ENCODE results near the gene USP30.
A peak's percentile ranks its signal among the peaks of the same experiment; 100 is the strongest.
"Not testable (repeated sequence)": the region's sequence is repeated elsewhere in the genome, so short reads cannot be mapped to it uniquely, and the experiment has no call there.

Gene USP30

GRCh38 chr12:109052414-109053323, at the start of gene USP30:
Gene USP30 (plus strand): TSS chr12:109052576. CDS start chr12:109052679, 103 bp downstream.
- peak within 1 kb of the TSS; percentile 93 for H3K27ac Mint-ChIP-seq

GRCh38 chr12:109004017-109004416, 48.4 kb upstream of the USP30 start:
- Mint-ChIP-seq H3K9me3 (ENCODE audit: low read depth) (no peaks in the 10 kb centered on the region), H3K27ac (no peak overlapping the region), H3K4me3 (no peak overlapping the region), H3K4me1 (ENCODE audit: low read depth) (no peaks in the 10 kb centered on the region), H3K27me3 (peaks cover 9% of the 10 kb centered on the region), H3K36me3 (no peaks in the 10 kb centered on the region)

More at GRCh38 chr12:109052414-109053323, at the start of gene USP30:
- peak within 1 kb of the TSS; percentile 91 for H3K4me3 Mint-ChIP-seq
- no peaks in the 10 kb centered on the region for H3K36me3 Mint-ChIP-seq
- no peaks in the 10 kb centered on the region for H3K27me3 Mint-ChIP-seq
- H3K9me3 Mint-ChIP-seq (ENCODE audit: low read depth), result no peaks in the 10 kb centered on the region
- peaks cover 18% of the 10 kb centered on the region for H3K4me1 Mint-ChIP-seq (ENCODE audit: low read depth)

GRCh38 chr12:109009766-109010165, 42.6 kb upstream of the USP30 start:
- H3K36me3 Mint-ChIP-seq, result no peaks in the 10 kb centered on the region
- peaks cover 14% of the 10 kb centered on the region for H3K27me3 Mint-ChIP-seq

DNA sequence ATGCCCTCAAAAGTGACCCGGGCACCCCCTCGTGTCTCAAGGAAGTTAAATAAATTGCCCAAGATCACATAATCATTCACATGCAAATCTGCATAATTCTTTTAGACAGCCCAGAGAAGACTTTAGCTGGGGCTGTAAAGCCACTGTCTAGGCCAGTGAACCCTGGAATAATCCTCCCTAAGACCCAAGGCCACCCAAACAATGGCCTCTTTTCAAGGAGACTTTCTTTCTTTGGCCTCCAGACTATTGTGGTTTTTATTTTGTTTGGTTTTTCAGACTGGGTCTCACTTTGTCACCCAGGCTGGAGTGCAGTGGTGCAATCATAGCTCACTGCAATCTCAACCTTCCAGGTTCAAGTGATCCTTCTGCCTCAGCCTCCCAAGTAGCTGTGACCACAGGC, 42.1 kb upstream of the USP30 start:
- Mint-ChIP-seq H3K4me1 (ENCODE audit: low read depth) (no peaks in the 10 kb centered on the region), H3K27ac (no peak overlapping the region), H3K27me3 (peaks cover 16% of the 10 kb centered on the region), H3K9me3 (ENCODE audit: low read depth) (no peaks in the 10 kb centered on the region), H3K36me3 (no peaks in the 10 kb centered on the region), H3K4me3 (no peak overlapping the region)

More at GRCh38 chr12:109009766-109010165, 42.6 kb upstream of the USP30 start:
- no peak overlapping the region for H3K27ac Mint-ChIP-seq
- H3K4me1 Mint-ChIP-seq (ENCODE audit: low read depth), result no peaks in the 10 kb centered on the region
- no peak overlapping the region for H3K4me3 Mint-ChIP-seq
- H3K9me3 Mint-ChIP-seq (ENCODE audit: low read depth), result no peaks in the 10 kb centered on the region

- no peaks in the 10 kb centered on the region for H3K9me3 Mint-ChIP-seq (ENCODE audit: low read depth)
- H3K27me3 Mint-ChIP-seq, result peaks cover 21% of the 10 kb centered on the region
- no peaks in the 10 kb centered on the region for H3K4me1 Mint-ChIP-seq (ENCODE audit: low read depth)
- H3K27ac Mint-ChIP-seq, result no peak overlapping the region
- no peaks in the 10 kb centered on the region for H3K36me3 Mint-ChIP-seq
- H3K4me3 Mint-ChIP-seq, result no peak overlapping the region
These were observed 37.2 kb upstream of the USP30 start for GRCh38 chr12:109014984-109015765.

DNA sequence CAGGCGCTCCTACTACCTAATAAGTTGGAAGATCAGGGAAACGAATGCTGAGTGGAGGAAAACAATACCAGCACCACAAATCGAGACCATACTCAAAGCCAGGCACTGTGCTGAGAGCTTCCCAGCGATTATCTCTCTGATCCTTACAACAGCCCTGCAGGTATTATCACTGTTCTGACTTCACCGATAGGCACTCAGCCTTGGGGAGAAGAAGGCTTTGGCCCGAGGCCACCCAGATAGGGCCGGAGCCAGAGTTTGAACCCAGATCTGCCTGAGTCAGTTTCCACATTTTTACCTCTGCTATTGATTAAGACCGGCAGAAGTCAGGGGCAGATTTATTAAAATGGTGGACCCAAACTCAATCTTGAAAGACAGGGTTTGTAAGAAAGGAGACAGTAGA, 36.4 kb upstream of the USP30 start:
- Mint-ChIP-seq H3K9me3 (ENCODE audit: low read depth) (no peaks in the 10 kb centered on the region), H3K4me1 (ENCODE audit: low read depth) (peaks cover 4% of the 10 kb centered on the region), H3K27ac (no peak overlapping the region), H3K27me3 (peaks cover 24% of the 10 kb centered on the region), H3K36me3 (no peaks in the 10 kb centered on the region), H3K4me3 (no peak overlapping the region)

DNA sequence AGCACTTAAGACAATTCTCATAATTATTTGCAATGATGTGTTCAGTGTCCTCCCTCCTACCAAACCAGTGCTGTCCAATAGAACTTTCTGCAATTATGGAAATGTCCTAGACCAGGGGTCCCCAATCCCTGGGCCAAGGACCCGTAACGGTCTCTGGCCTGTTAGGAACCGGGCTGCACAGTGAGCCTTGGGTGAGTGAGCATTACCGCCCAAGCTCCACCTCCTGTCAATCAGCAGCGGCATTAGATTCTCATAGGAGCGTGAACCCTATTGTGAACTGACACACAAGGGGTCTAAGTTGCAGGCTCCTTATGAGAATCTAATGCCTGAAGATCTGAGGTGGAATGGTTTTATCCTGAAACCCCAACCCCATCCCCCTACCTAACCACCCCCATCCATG, 35.4 kb upstream of the USP30 start:
- Mint-ChIP-seq H3K9me3 (ENCODE audit: low read depth) (no peaks in the 10 kb centered on the region), H3K27ac (no peak overlapping the region), H3K4me3 (no peak overlapping the region), H3K36me3 (no peaks in the 10 kb centered on the region), H3K4me1 (ENCODE audit: low read depth) (peaks cover 7% of the 10 kb centered on the region), H3K27me3 (peaks cover 25% of the 10 kb centered on the region)

DNA sequence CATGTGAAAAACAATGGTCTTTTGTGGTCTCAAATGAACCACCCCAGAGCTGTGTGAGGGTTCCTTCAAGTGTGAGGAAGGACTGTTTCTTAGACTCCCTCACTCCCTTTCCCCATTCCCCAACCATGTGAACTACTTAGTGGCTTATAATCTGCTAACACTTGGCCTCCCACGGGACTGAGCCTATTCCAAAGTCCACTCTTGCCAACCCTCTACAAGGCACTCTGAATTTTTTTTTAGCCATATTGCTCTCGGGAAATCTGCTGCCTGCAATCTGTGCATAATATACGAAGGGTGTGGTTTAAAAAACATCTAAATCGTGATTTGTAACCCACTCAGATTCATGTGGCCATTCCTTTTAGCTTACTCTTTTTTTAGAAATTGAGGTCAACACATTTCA, 34.1 kb upstream of the USP30 start:
- Mint-ChIP-seq H3K36me3 (no peaks in the 10 kb centered on the region), H3K27me3 (peaks cover 31% of the 10 kb centered on the region), H3K4me1 (ENCODE audit: low read depth) (peaks cover 7% of the 10 kb centered on the region), H3K9me3 (ENCODE audit: low read depth) (no peaks in the 10 kb centered on the region), H3K27ac (no peak overlapping the region), H3K4me3 (no peak overlapping the region)

- Mint-ChIP-seq H3K36me3 (no peaks in the 10 kb centered on the region), H3K4me1 (ENCODE audit: low read depth) (peaks cover 7% of the 10 kb centered on the region), H3K9me3 (ENCODE audit: low read depth) (no peaks in the 10 kb centered on the region), H3K27ac (no peak overlapping the region), H3K4me3 (no peak overlapping the region), H3K27me3 (peaks cover 27% of the 10 kb centered on the region)
These were observed 32.1 kb upstream of the USP30 start for GRCh38 chr12:109020146-109020795.

DNA sequence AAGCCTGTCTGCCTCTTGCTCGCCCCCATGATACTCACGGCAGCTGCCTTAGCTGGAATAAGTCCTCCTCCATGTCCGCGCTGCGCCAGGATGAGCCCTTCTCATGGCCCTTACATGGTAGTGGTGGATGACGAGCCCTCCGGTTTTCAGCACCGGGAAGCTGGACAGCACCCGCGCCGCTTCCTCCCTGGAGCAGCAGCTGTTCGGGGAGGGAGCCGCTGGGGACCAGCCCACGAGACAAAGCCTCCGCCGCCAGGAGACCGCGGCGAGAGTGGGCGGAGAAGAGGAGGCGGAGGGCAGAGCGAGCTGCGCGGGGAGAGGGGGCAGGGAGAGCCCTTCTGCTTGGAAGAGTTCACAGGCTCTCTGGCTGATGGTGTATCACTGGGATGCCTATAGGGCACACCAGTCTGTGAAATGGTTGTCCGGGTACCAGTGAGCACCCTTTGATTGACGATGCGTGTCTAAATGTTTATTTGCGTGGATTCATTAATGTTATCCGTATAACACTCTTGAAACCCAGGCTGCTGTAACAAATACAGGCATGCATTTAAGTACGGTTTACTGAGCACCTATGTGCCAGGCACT, 31.5 kb upstream of the USP30 start, which contains the start of gene SVOP:
TSS of gene SVOP (minus strand) at position 273 of the 585 bp plus-strand sequence. CDS start at position 73, 200 bp downstream.
- peaks cover 27% of the 10 kb centered on the region for H3K27me3 Mint-ChIP-seq
- peaks cover 7% of the 10 kb centered on the region for H3K4me1 Mint-ChIP-seq (ENCODE audit: low read depth)
- no peaks in the 10 kb centered on the region for H3K9me3 Mint-ChIP-seq (ENCODE audit: low read depth)
- H3K36me3 Mint-ChIP-seq, result no peaks in the 10 kb centered on the region
- no peak within 1 kb of the TSS for H3K4me3 Mint-ChIP-seq
- H3K27ac Mint-ChIP-seq, result no peak within 1 kb of the TSS

GRCh38 chr12:109027767-109028166, 24.6 kb upstream of the USP30 start:
- H3K4me3 Mint-ChIP-seq, result no peak overlapping the region
- no peaks in the 10 kb centered on the region for H3K36me3 Mint-ChIP-seq
- no peaks in the 10 kb centered on the region for H3K9me3 Mint-ChIP-seq (ENCODE audit: low read depth)
- no peaks in the 10 kb centered on the region for H3K4me1 Mint-ChIP-seq (ENCODE audit: low read depth)
- peaks cover 7% of the 10 kb centered on the region for H3K27me3 Mint-ChIP-seq
- no peak overlapping the region for H3K27ac Mint-ChIP-seq

DNA sequence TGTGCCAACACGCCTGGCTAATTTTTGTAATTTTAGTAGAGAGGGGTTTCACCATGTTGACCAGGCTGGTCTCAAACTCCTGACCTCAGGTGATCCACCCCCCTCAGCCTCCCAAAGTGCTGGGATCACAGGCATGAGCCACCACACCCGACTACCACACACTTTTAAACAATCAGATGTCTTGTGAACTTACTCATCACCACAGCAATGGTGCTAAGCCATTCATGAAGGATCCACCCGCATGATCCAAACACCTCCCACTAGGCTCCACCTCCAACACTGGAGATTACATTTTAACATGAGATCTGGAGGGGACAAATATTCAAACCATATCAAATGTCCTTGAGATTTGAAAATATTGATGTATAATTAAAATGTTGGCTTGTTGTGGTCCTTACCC, 23.8 kb upstream of the USP30 start:
- H3K4me3 Mint-ChIP-seq; H3K36me3 Mint-ChIP-seq; H3K27ac Mint-ChIP-seq; H3K4me1 Mint-ChIP-seq (ENCODE audit: low read depth); H3K9me3 Mint-ChIP-seq (ENCODE audit: low read depth); H3K27me3 Mint-ChIP-seq: not testable (repeated sequence)

DNA sequence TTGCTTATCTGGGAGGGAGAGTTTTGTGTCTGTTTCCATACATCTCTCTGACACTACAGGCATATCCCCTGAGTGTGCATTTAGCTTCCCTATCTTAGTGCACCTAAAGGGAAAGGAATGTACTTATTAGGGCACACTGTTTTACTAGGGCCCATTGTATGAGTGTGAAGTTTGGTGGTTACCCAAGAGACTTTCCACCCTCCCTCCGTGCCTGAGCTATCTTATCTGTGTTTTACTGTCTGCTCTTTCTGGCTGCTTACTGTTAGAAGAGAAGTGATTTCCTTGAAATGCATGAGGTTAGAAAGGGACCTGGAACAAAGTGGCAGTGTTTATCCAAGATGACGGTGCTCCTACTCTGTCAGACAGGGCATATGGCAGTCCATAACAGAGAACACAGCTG, 23.0 kb upstream of the USP30 start:
- Mint-ChIP-seq H3K36me3 (no peaks in the 10 kb centered on the region), H3K4me1 (ENCODE audit: low read depth) (no peaks in the 10 kb centered on the region), H3K27ac (no peak overlapping the region), H3K4me3 (no peak overlapping the region), H3K27me3 (peaks cover 6% of the 10 kb centered on the region), H3K9me3 (ENCODE audit: low read depth) (no peaks in the 10 kb centered on the region)

DNA sequence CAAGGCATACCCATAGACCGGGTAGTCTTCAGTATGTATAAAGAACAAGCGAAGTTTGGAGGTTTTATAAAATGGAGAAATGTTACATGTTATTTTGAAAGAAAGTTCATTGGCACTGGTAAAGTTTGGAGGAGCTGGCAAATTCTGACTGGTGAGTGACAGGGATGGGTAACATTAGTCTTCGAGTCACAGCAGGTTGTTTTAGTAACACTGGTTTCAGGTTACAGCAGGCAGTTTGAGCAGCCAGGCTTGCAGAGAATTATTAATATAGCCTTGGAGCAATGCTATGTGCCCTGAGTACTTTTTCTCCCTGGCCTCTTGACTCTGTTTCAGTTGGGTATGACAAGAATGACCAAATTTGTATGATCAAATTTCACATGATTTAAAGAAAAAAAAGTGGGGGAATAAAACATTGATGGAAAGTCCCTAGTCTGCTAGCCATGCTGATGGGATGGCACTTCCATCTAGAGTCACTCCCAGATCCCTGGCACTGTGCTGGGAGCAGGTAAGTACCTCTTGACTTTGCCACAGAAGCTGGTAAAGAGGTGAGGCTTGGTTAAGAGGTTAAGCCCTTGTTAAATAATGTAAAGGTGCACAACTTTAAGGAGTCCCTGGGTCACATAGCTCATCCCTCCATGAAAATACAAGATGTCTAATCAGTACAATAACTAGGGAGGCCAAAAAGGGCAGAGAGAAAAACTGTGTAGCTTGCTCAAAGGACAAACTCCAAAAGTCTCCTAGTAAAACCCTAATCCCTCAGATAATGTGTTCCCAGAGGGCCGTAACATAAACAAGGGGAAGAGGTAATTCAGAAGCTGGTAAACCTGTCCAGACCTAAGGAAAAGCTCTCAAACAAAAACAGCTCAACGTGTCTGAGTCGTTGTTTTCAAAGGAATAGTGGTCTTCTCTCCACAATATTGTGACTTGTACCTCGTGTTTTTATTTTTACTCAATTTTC, 18.9 kb upstream of the USP30 start:
- H3K36me3 Mint-ChIP-seq, result peaks cover 5% of the 10 kb centered on the region
- no peak overlapping the region for H3K27ac Mint-ChIP-seq
- H3K4me1 Mint-ChIP-seq (ENCODE audit: low read depth), result no peaks in the 10 kb centered on the region
- no peak overlapping the region for H3K4me3 Mint-ChIP-seq
- peaks cover 10% of the 10 kb centered on the region for H3K27me3 Mint-ChIP-seq
- peaks cover 18% of the 10 kb centered on the region for H3K9me3 Mint-ChIP-seq (ENCODE audit: low read depth)

Data from activated naive CD8-positive, alpha-beta T cell (primary cell).